Heart left ventricle (tissue), 13 donors: ENCODE data around the gene KIT.

ENCODE experiments used
- CTCF ChIP-seq, 12 donors: fragments of 200-600 bp; sonication (generic) in 4 of 12; IDR thresholded peaks; one replicate each; pipeline versions ENCODE4 v1.5.0 to v1.8.0; 2018 to 2022; ENCODE audit warnings: antibody characterized with exemption in 12 of 12, mild to moderate bottlenecking in 5 of 12
- POLR2A ChIP-seq, 2 donors: fragments of 450-650 bp; IDR thresholded peaks; one replicate each; pipeline ENCODE4 v1.6.1; 2017; ENCODE audit warnings: antibody characterized with exemption in 2 of 2, mild to moderate bottlenecking in 2 of 2, moderate library complexity in 2 of 2
- donor health status: ischemic (EF 13 %, LVEDD 7.1; RV severe dilation, severe dysfunction).
- donor health status: DM: no; HTN: yes; CAD: no.
- donor health status: DM: no; HTN: no; CAD: no.
- donor health status: ischemic (EF 25% LVEDD 6.9; RV normal size, moderate dysfunction).
- donor health status: ischemic (EF 25% LVEDD 5.7; RV mildly dilated, moderate dysfunction).
- donor health status: ischemic (EF 35%, LVEDD 5.7; RV mildly dilated, moderate dysfunction).
- donor health status: nonischemic (EF 11% LVEDD 7.7; RV severe dilation, severe dysfunction).
- donor health status: DM: yes; HTN: yes; CAD: no.
- donor health status: PGD.
- donor health status: ischemic (EF 29% LVEDD 5.4; RV normal size, mild dysfunction).
- donor health status: nonischemic (EF 23%, LVEDD 6.1; RV moderate dilation, normal function).

GRCh38 chr4:54764476-54764875 is 106.7 kb downstream of the KIT start:
- TF ChIP-seq CTCF (IDR thresholded peaks at IDR 0.05) (no peak), POLR2A (IDR thresholded peaks at IDR 0.05) (no peak)
